ENCODE results near the gene MEI4.
"Not testable (repeated sequence)": the region's sequence is repeated elsewhere in the genome, so short reads cannot be mapped to it uniquely, and the experiment has no call there.

The MEI4 gene

DNA sequence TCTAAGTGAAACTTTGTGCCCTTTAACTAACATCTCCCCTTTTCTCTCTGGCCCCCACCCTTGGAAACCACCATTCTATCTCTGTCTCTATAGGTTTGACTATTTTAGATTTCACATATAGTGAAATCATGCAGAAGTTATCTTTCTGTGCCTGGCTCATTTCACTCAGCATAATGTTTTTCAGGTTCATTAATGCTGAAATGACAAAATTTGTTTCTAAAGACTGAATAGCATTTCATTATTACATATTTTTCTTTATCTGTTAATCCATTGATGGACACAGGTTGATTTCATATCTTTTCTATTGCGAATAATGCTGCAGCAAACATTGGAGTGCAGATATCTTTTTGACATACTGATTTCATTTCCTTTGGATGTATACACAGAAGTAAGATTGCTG lies 30.7 kb downstream of the MEI4 start:
- no peak for DNase-seq

DNA sequence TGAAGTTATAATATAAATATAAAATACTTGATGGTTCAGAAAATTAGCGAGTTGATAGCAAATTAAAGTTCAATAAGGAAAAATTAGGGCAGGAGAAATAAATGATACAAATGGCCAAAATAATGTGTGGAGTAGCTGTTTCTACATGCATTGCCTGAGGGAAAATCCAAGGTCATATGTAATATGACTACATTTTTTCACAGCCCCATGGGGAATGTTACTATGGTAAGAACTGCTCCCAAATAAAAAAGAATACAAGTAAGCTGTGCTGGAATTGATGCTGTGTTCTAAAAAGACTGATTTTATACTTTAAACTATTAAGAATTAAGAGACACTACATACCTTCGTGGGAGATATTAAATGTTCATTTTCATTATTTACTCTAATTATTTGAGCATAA lies 34.1 kb downstream of the MEI4 start:
- DNase-seq = no peak

DNA sequence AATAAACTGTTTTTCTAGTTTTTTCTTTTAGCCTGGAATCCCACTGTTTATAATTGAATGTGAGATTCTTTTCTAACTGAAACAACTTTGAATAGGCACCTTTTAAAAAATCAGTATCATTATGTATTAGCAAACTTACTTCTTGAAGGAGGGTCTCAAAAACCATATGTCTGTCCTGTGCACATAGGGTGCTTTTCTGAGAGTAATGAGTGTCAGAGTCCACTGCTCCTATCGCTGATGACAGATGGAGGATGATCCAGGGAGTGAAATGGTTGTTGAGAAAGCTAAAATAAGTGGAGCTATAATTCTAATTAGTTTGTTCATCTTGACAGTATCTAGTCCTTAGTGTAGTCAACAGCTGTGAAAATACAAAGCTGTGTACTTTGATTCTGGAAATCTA lies 35.8 kb downstream of the MEI4 start:
- no peak for DNase-seq

DNA sequence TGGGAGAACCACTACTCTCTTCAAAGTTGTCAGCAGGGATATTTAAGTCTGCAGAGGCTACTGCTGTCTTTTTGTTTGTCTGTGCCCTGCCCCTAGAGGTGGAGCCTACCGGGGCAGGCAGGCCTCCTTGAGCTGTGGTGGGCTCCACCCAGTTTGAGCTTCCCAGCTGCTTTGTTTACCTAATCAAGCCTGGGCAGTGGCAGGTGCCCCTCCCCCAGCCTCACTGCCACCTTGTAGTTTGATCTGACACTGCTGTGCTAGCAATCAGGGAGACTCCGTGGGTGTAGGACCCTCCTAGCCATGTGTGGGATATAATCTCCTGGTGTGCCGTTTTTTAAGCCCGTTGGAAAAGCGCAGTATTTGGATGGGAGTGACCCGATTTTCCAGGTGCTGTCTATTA lies 47.3 kb downstream of the MEI4 start:
- DNase-seq = not testable (repeated sequence)

DNA sequence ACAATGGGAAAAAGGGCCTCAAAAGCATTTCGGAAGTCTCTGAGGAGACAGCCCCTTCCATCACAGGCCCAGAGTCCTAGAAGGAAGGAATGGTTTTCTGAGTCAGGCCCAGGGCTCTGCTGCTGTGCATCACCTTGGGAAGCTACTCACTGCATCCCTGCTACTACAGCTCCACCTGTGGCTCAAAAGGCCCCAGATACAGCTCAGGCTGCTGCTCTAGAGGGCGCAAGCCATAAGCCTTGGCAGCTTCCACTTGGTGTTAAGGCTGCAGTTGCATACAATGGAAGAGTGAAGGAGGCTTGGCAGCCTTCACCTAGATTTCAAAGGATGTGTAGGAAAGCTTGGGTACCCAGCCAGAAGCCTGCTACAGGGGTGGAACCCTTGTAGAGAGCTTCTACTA lies 54.8 kb downstream of the MEI4 start:
- no peak for DNase-seq

DNA sequence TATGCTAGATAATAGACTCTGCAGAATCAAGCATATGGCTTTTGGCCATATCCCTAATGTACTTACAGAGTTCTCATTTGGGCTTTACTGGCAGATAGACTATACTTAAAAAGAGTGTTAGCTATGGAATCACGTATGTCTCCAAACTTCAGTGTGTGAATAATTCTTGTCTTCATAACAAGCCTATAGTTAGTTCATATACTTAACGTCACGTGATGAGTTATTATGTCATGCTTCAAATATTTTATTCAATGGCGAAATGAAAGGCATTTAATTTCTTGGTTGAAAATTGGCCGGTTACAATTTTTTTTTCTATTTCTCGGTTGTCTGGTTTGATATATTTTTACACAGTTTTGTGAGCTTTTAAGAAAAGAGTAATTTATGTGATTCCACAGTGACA lies 62.7 kb downstream of the MEI4 start:
- DNase-seq = no peak

DNA sequence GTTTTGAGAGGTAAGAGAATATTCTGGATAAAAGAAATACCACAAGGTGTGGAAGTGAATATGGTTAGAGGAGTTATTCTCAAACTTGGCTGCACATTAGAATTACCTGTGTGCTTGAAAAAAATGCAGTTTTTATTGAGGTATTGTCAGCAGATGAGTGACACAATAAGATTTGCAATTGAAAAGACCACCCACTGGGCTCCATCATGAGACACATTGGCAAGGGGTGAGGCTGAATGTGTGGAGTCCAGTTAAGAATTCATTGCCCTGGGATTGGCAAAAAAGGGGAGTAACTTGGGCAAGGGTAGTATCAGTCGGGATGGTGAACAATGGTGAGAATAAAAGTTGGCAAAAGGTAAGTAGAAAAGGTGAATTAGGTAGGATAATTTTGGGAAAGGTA lies 63.5 kb downstream of the MEI4 start:
- no peak for DNase-seq

DNA sequence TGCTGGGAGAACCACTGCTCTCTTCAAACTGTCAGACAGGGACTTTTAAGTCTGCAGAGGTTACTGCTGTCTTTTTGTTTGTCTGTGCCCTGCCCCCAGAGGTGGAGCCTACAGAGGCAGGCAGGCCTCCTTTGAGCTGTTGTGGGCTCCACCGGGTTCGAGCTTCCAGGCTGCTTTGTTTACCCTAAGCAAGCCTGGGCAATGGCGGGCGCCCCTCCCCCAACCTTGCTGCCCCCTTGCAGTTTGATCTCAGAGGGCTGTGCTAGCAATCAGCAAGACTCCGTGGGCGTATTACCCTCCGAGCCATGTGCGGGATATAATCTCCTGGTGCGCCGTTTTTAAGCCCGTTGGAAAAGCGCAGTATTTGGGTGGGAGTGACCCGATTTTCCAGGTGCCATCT lies 83.2 kb downstream of the MEI4 start:
- not testable (repeated sequence) for DNase-seq

DNA sequence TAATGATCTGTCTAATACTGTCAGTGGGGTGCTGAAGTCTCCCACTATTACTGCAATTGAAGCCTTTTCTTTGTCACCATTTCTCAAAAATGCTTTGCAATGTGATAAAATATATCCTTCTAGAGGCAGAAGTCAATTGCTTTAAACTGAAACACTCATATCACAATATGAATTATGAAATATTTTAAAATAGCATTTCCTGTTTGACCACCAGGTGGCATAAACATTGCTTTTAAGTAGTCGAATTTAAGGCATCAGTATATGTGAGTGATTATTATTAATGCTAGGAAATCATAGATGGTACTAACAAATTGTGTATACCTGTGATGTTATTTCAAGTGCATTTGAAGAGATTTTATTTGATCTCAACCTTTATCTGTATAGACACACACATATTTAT lies 87.5 kb downstream of the MEI4 start:
- no peak for DNase-seq

DNA sequence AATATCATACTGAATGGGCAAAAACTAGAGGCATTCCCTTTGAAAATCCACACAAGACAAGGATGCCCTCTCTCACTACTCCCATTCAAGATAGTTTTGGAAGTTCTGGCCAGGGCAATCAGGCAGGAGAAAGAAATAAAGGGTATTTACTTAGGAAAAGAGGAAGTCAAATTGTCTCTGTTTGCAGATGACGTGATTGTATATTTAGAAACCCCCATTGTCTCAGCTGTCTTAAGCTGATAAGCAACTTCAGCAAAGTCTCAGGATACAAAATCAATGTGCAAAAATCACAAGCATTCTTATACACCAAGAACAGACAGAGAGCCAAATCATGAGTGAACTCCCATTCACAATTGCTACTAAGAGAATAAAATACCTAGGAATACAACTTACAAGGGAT lies 99.3 kb downstream of the MEI4 start:
- not testable (repeated sequence) for DNase-seq

DNA sequence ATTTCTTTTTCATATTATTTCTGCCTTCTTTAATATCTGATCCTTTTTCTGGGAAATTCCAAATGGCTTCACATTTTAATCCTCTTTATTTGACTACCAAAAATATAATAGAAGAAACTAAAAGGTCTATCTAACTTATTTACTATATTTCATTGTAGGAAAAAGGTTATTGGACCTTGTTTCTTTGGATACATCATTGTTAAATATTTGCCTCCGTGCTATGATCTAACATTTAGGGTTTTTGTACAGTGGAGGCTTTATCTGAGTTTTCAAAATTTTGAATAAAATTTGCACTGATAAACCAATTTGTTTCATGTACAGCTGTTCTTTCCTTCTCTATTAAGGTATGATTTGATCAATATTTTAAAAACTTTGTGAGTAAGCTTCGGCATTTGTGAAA lies 109.5 kb downstream of the MEI4 start:
- DNase-seq = no peak

DNA sequence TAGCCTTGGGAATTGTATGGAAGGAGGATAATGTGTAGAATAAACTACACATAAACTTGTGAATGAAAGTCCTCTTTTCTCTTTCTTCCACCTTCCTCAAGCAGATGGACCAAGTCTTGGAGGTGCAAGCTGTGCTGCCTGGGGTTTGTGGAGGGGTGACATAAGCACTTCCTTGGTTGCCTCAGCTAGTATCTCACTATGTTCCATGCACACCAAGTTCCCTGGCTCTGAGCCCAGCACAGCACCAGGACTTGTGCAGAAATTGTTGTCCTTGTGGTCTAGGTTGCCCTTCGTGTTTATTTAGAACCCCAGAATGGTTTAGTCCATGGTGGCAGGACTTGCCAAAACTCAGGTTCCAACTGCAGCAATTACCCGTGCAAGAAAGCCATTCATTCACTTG lies 110.3 kb downstream of the MEI4 start:
- DNase-seq = no peak

DNA sequence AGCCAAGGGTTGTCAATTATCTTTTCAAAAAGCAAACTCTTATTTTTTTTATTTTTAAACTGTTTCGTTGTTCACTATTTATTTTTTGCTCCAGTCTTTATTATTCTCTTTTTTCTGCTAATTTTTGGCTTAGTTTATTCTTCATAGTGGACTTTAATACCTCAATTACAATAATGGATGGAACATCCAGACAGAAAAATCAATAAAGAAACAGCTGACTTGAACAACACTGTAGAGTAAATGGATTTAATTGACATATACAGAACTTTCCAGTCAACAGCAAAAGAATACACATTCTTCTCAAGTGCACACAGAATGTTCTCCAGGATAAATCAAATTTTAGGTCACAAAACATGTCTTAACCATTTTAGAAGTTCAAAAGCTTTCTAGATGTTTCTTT lies 111.5 kb downstream of the MEI4 start:
- DNase-seq = no peak

DNA sequence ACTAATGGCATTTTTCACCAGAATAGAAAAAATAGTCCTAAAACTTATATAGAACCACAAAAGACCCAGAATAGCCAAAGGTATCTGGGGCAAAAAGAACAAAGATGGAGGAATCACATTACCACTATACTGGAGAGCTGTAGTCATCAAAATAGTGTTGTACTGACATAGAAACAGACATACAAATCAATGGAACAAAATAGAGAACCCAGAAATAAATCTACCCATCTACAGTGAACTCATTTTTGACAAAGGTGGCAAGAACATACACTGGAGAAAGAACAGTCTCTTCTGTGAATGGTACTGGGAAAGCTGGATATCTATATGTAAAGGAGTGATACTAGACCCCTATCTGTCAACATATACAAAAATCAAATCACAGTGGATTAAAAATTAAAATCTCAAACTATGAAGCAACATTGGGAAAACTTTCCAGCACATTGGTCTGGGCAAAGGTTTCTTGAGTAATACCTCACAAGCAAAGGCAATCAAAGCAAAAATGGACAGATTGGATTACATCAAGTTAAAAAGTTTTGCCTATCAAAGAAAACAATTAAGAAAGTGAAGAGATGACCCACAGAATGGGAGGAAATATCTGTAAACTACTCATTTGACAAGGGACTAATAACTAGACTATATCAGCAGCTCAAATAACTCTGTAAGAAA lies 120.5 kb downstream of the MEI4 start:
- no peak for DNase-seq

DNA sequence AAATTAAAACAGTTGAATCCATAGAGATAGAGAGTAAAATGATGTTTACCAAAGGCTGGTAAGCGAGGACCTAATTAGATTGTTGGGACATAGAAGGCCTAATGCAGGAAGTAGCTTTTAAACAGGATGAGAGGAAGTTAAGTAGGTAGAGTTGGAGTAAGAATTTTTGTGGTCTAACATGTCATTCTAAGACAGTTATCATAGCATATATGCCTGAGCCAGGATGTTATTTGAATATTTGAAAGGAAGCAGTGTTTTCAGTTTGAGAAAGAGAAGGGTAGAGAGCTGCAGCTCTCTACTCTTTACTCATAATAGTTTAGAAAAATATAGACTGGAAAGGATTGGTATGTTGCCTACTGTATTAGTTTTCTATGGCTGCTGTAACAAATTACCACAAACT lies 121.6 kb downstream of the MEI4 start:
- no peak for DNase-seq

DNA sequence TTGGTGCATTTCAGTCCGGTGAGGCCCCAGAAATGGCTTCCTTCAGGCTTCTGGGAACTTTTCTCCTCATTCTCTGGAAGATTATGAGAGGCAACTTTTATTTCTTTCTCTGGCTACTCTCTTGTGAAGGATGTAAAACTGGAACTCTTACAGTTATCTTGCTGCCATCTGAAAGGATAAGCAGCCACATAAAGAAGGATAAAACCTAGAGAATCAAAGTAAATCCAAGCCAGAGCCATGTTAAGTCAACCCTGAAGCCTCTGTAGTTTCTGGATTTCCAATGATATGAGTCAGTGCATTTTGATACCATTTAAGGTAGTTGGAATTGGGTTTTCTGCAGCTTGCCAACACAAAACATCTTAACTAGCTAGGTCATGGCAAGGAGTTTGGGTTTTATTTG lies 123.6 kb downstream of the MEI4 start:
- DNase-seq = no peak

DNA sequence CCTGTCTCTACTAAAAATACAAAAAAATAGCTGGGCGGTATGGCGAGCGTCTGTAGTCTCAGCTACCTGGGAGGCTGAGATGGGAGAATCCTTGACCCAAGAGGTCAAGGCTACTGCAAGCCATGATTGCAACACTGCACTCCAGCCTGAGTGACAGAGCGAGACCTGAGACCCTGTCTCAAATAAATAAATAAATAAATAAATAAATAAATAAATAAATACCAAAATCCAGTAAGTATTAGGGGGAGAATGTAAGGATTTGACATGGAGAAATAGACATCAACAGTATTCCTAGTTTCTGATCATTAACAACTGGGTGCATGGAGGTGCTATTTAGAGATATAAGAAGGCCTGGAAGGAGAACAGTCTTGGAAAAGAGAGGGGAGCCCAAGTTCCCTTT lies 125.7 kb downstream of the MEI4 start:
- DNase-seq = no peak

DNA sequence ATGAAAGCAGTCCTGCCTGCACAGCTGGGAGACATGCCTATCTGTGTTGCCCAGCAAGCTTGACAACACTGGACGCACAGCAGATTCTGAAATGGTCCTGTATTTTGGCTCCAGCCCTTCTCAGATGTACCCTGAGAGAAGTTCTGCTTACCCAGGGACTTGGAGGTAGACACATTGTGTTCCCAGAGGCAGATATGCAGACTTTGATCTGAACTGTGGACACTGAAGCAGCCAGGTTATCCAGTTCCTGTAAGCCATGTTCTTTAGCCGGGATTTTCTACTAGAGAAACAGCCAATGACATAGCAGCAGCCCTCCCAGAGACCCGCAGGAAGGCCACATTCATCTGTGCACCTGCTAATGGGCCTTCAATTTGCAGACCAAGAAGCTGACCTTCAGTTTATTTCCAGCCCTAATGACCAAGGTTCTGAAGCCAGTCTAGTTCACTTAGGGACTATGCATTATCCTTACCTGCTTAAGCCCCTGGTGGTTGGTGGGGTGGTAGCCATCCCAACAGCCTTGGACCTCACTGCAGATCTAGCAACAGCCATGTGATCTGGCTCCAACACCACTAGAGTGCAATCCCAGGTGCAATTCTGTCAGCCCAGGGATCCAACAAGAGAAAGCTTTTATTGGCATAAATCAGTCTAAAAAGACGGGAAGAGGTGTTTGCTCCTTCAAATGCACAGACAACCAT lies 134.2 kb downstream of the MEI4 start:
- DNase-seq = no peak

DNA sequence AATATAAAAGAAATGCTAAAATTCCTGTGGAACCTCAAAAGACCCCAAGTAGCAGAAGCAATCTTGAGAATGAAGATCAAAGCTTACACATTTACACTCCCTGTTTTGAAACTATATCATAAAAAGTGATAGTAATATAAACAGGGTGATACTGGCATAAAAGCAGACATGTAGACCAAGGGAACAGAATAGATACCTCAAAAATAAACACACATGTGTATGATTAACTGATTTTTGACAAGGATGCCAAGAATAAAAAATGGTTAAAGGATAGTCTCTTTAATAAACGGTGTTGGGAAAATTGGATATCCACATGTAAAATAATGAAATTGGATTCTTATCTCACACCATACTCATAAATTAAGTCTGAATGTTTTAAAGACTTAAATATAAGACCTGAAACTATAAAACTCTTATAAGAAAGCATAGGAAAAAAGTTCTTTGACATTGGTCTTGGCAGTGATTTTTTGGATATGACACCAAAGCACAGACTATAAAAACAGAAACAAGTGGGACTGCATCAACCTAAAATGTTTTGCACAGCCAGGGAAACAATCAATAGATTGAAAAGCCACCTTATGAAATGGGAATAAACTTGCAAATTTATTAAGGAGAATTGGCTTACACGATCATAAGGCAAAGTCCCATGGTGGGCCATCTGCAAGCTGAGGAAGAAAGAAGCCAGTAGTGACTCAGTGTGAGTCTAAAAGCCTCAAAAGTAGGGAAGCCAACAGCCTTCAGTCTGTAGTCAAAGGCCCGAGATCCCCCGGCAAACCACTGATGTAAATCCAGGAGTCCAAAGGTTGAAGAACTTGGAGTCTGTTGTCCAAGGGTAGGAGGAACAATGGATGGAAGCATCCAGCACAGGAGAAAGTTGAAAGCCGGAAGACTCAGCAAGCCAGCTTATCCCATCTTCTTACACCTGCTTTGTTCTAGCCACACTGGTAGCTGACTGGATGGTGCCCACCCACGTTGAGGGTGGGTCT lies 144.3 kb downstream of the MEI4 start:
- no peak for DNase-seq

DNA sequence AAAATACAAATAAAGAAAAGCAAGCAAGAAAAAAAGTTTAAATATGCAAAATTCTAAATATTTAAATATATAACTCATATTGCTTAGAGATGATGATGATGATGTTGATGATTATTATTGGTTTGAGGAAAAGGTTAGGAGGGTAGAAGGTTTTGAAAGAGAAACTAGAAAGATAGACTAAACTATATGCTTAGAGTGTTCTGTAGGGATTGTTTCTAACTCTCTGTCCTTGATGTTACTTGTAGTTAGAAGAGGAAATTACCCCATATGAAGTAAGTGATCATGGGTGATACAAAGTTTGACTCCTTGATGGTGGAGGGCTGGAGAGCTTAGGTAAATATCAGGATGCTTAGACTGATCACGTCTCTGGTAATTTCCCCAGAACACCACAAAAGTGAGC lies 159.5 kb downstream of the MEI4 start:
- no peak for DNase-seq

DNA sequence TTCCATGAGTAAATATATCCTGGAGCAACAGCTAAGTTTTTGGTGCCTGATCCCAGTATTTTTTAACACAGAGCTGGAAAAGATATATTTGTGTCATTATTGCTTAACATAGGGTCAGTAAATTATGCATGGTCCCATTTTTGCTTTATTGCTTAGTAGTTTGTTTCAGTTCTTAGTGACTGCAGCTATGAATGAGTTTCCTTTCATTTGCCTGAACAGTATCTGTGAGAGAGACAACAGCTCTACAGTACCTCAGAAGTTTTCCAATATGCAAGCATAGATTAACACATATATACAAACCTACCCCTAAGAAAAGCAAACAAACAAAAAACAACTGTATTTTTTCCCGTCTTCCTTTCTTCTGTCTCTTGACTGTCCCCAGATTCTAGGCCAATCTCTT lies 160.3 kb downstream of the MEI4 start:
- no peak for DNase-seq

DNA sequence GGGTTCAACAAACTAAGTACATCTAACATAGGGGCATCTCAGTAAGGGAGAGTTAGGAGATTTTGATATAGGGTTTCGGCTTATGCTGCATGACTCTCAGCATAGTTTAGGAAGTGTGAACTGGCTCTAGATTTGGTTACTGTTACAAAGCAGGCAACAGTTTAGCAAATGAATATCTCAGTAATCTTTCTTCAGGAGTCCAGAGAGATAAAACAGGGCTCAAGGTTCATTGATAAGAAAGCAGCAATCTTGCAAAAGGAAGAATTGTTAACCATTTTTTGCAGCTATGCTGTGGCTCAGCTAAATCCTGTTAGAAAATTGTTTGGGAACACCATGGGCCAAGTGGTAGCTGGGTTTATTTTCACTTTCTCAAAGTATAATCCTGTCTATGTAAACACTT lies 161.3 kb downstream of the MEI4 start:
- no peak for DNase-seq

DNA sequence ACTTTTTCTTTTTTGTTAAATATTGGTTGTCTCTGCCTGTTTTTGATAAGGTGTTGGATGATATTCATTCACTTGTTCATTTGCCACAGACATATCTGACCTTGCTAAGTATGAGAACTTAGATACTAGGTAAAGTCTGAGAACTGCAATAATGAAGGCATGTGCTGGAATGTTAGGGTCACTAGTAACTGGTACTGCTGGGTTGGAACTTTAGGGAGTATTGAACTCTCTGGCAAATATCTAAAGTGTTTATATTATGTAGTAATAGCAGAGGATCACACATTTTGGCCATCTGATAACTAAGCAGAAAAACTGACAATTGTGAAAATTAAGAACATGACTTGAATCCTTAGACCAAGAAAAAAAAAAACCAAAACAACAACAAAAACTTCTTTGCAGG lies 162.7 kb downstream of the MEI4 start:
- DNase-seq = no peak

DNA sequence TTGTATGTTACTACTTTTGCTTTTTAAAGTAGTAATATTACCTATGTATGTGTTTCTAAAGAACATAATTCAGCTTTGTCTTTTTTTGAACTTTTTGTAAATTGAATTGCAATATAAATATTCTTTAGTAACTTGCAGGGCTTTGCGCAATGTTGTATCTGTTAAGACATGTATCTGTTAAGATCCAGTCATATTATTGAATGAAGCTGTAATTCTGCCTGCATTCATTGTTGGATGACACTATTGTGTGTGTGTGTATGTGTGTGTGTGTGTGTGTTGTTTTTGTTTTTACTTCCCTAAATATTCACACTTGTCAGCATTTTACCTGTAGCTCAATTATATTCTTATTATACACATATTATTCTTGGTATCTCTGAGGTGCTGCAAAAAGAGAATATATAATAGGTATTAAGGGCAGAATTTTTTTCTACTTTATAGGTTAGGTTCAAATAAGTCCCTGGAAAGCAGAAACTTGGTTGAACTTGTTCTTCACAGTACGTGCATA lies 164.0 kb downstream of the MEI4 start:
- DNase-seq = no peak
